ENCODE results near the gene CCNK.

The CCNK gene

DNA sequence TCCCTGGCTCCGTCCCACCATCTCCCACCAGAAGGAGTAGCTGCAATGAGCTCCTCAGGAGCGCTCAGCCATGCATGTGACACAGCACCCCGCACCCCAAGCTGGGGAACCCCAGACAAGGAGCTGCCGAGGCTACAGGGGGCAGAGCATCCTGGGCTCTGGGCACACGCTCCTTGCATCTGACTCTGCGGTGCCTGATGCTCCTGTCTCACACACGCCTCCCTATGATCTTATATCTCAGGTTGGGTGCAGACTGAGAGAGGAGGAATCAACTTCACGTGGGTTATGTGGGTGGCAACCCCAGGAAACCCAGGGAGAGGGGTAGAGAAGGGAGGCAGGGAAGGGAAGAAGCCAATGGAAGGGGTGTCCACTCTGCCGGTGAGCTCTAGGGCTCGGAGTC lies 60.0 kb downstream of the CCNK start:
- Histone ChIP-seq H3K9me2 (ENCODE audit: low read depth, low read length) (no peaks in the 10 kb centered on the region), H4K20me1 (ENCODE audit: insufficient read depth, low read length) (no peaks in the 10 kb centered on the region), H3K9ac (ENCODE audit: low read length) (no peak overlapping the region), H3K27ac (ENCODE audit: low read depth, low read length, poor library complexity, severe bottlenecking) (no peak overlapping the region), H3F3A (ENCODE audit: insufficient read depth, low read length) (no peaks in the 10 kb centered on the region), H3K9me3 (ENCODE audit: low read length) (no peaks in the 10 kb centered on the region), H3K4me1 (ENCODE audit: insufficient read depth, low read length, severe bottlenecking) (no peaks in the 10 kb centered on the region), H2AFZ (ENCODE audit: low read length) (no peak overlapping the region), H3K4me3 (ENCODE audit: low read depth, low read length, poor library complexity, severe bottlenecking) (no peak overlapping the region), H3K36me3 (ENCODE audit: insufficient read depth, low read length) (no peaks in the 10 kb centered on the region), H3K79me2 (ENCODE audit: insufficient read depth, low read length) (no peaks in the 10 kb centered on the region), H3K27me3 (ENCODE audit: insufficient read depth, low read length) (no peaks in the 10 kb centered on the region), H3K4me2 (ENCODE audit: low read length) (no peak overlapping the region)
- TF ChIP-seq, protein P1, sequence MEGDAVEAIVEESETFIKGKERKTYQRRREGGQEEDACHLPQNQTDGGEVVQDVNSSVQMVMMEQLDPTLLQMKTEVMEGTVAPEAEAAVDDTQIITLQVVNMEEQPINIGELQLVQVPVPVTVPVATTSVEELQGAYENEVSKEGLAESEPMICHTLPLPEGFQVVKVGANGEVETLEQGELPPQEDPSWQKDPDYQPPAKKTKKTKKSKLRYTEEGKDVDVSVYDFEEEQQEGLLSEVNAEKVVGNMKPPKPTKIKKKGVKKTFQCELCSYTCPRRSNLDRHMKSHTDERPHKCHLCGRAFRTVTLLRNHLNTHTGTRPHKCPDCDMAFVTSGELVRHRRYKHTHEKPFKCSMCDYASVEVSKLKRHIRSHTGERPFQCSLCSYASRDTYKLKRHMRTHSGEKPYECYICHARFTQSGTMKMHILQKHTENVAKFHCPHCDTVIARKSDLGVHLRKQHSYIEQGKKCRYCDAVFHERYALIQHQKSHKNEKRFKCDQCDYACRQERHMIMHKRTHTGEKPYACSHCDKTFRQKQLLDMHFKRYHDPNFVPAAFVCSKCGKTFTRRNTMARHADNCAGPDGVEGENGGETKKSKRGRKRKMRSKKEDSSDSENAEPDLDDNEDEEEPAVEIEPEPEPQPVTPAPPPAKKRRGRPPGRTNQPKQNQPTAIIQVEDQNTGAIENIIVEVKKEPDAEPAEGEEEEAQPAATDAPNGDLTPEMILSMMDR (IDR thresholded peaks at IDR 0.05; ENCODE audit: low read length) = no peak
- TF ChIP-seq EZH2 (IDR thresholded peaks at IDR 0.05; ENCODE audit: borderline replicate concordance, low read length) = no peak

DNA sequence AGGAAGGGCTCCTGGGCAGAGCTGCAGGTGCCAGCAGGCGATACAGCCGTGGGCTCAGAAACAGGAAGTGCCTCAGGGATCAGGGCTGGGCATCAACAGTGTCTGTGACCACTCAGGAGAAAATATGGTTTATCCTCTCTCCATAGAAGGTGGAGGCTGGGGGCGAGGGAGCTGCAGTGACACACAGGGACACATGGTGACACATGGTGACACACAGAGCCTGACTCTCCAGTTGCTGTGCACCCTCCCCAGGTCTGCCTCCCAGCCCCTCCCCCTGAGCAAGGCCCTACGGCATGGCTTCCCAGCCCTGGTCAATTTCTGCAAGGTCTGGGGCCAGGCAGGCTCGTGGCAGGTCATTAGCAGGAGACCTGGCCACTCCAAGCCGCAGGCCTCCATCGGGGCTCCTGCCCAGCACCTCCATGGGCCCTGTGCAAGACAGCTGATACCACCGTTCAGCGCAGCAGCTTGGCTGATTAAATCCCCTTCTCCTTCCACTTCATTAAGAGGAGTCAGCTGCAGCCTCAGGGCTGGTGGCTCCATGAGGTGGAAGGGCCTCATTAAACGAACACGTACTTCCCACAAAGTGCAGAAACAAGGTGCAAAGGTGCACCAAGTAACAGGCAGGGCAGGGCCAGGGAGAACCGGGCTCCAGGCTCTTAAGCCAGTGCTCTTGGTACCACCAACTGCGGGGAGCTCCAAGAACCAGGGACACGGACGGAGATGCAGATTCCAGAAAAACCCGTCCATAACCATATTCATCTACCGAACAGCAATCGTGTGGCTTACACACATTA lies 60.7 kb downstream of the CCNK start:
- Histone ChIP-seq H3K4me1 (ENCODE audit: insufficient read depth, low read length, severe bottlenecking) (no peaks in the 10 kb centered on the region), H3K4me3 (ENCODE audit: low read depth, low read length, poor library complexity, severe bottlenecking) (no peak overlapping the region), H3K9me3 (ENCODE audit: low read length) (no peaks in the 10 kb centered on the region), H2AFZ (ENCODE audit: low read length) (no peak overlapping the region), H3K9me2 (ENCODE audit: low read depth, low read length) (no peaks in the 10 kb centered on the region), H3K4me2 (ENCODE audit: low read length) (no peak overlapping the region), H3K27me3 (ENCODE audit: insufficient read depth, low read length) (no peaks in the 10 kb centered on the region), H3K9ac (ENCODE audit: low read length) (no peak overlapping the region), H3K79me2 (ENCODE audit: insufficient read depth, low read length) (no peaks in the 10 kb centered on the region), H3K27ac (ENCODE audit: low read depth, low read length, poor library complexity, severe bottlenecking) (no peak overlapping the region), H4K20me1 (ENCODE audit: insufficient read depth, low read length) (no peaks in the 10 kb centered on the region), H3K36me3 (ENCODE audit: insufficient read depth, low read length) (no peaks in the 10 kb centered on the region), H3F3A (ENCODE audit: insufficient read depth, low read length) (no peaks in the 10 kb centered on the region)
- TF ChIP-seq EZH2 (IDR thresholded peaks at IDR 0.05; ENCODE audit: borderline replicate concordance, low read length) = no peak
- TF ChIP-seq, protein P1 (IDR thresholded peaks at IDR 0.05; ENCODE audit: low read length) = no peak

DNA sequence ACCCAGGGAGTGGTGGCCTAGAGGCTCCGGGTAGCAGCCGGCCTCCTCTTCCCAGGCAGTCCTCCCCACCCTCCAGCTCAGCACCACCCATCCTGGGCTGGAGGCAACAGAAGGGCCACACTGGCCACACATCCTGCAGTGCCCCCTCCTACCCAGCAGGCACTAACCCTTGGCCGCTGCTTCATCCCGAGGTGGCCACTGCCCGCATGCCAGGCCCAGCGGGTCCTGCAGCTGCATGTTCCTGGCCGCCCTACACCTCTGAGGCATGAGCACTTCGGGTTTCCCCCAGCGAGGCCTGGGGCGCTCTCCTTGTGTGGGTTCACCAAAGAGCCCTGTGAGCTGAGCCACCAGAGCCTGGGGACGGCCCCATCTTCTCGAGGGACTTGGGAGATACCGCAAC lies 61.4 kb downstream of the CCNK start:
- Histone ChIP-seq H3K4me3 (ENCODE audit: low read depth, low read length, poor library complexity, severe bottlenecking) (no peak overlapping the region), H3K79me2 (ENCODE audit: insufficient read depth, low read length) (no peaks in the 10 kb centered on the region), H3K4me1 (ENCODE audit: insufficient read depth, low read length, severe bottlenecking) (no peaks in the 10 kb centered on the region), H3K4me2 (ENCODE audit: low read length) (no peak overlapping the region), H3K9ac (ENCODE audit: low read length) (no peak overlapping the region), H3K27me3 (ENCODE audit: insufficient read depth, low read length) (no peaks in the 10 kb centered on the region), H3K9me2 (ENCODE audit: low read depth, low read length) (no peaks in the 10 kb centered on the region), H2AFZ (ENCODE audit: low read length) (no peak overlapping the region), H4K20me1 (ENCODE audit: insufficient read depth, low read length) (no peaks in the 10 kb centered on the region), H3F3A (ENCODE audit: insufficient read depth, low read length) (no peaks in the 10 kb centered on the region), H3K36me3 (ENCODE audit: insufficient read depth, low read length) (no peaks in the 10 kb centered on the region), H3K9me3 (ENCODE audit: low read length) (no peaks in the 10 kb centered on the region), H3K27ac (ENCODE audit: low read depth, low read length, poor library complexity, severe bottlenecking) (no peak overlapping the region)
- TF ChIP-seq EZH2 (IDR thresholded peaks at IDR 0.05; ENCODE audit: borderline replicate concordance, low read length) = no peak
- TF ChIP-seq, protein P1 (IDR thresholded peaks at IDR 0.05; ENCODE audit: low read length) = no peak
